ENCODE results near the gene RRM1.
"Not testable (repeated sequence)": the region's sequence is repeated elsewhere in the genome, so short reads cannot be mapped to it uniquely, and the experiment has no call there.

The RRM1 gene

GRCh38 chr11:4084406-4085125 is 10.0 kb upstream of the RRM1 start:
- DNase-seq, result no peak

DNA sequence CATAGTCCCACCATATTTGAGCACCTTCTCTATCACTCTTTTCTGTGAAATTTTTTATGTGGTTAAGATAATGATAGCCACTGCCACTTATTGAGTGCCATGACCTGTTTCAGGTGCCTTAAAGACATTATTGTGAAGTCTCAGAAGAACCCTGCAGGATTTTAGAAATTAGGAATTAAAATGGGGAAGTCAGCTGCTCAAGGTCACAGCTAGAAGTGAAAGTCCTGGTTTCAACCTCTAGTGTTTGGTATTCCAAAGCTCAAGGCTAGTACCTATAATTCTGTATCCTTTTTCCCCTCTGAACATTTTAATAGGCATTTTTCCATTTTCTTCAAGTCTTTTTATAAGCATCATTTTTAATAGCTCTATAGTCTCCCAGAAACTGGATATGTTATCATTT is 9.0 kb upstream of the RRM1 start:
- DNase-seq, result no peak

DNA sequence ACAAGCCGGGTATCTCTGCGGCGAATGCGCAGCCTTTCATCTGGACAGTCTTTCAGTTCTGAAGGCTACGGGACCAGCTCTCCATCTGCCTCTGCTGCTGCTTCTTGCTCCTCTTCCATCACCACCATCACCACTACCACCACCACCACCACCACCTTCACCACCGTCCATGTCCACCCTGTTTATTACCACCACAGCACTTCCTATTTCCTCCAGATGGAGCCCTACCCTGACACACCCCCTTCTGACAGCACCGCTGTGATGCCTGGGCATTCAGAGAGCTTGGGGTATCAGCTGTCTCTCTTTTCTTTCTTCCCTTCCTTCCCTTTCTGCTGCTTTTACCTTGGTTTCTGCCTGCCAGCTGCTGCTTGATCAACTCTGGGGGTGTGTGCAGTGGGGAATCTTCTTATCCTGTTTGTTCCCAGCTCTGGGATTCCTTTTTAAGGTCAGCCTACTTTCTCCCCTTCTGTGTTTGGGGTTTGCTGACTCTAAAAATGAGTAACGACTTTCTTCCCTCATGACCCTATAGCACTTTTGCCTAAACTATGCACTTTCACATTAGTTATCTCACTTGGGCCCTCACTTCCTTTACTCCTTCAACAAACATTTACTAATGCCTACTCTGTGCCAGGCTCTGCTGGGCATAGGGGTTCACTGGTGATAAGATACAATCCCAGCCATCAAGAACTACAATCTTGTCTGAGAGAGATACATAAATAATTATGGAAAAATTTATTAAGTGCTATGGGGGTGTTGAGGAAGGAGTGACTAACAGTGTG is 7.8 kb upstream of the RRM1 start:
- DNase-seq, result no peak

GRCh38 chr11:4087551-4087950 is 7.0 kb upstream of the RRM1 start:
- DNase-seq, result no peak

DNA sequence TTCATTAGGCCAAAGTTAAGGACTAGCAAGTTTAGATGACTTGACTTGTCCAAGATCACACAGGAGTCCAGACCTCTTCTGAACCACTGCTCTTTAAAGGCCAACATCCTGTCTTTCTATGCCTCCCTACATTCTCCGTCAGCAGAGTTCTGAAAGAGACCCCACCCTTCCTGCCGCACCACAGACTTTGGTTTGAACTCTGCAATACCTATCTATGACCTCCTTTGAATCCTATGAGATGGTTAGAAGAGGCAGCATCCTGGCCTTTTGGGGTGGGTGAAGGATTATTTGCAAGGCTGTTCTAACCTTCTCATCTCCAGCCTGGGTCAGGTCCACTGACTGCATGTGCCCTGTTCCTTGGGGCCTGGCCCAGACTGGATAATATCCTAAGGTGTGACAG is 4.3 kb upstream of the RRM1 start:
- no peak for DNase-seq

- DNase-seq, result no peak
These were observed 2.6 kb upstream of the RRM1 start for GRCh38 chr11:4092026-4092425.

DNA sequence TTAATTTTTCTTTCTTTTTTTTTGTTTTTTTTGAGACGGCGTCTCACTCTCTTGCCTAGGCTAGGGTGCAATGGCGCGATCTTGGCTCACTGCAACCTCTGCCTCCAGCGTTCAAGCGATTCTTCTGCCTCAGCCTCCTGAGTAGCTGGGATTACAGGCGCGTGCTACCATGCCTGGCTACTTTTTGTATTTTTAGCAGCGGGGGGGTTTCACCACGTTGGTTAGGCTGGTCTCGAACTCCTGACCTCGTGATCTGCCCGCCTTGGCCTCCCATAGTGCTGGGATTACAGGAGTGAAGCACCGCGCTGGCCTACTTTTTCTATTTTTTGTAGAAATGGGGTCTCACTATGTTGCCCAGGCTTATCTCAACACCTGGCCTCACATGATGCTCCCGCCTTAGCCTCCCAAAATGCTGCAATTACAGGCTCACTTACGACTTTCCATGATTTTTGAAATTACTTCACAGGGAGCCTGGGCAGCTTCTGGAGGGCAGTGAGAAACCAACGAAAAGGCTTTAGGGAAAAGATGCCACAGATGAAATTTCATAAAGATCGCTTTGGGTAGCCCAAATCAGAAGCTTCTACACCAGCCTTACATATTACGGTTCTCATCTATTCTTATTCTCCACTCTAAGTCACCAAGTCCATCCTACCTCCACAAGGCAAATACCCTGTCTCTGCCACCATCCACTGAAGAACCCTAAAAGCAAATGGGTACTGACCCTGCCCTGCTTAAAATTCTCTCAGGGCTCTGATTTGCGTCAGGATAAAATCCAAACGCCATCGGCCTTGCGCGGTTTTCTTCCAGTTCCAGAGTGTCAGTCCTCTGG is 866 bp upstream of the RRM1 start:
- DNase-seq, result no peak

GRCh38 chr11:4095509-4096230 is 1.1 kb downstream of the RRM1 start:
- no peak for DNase-seq

DNA sequence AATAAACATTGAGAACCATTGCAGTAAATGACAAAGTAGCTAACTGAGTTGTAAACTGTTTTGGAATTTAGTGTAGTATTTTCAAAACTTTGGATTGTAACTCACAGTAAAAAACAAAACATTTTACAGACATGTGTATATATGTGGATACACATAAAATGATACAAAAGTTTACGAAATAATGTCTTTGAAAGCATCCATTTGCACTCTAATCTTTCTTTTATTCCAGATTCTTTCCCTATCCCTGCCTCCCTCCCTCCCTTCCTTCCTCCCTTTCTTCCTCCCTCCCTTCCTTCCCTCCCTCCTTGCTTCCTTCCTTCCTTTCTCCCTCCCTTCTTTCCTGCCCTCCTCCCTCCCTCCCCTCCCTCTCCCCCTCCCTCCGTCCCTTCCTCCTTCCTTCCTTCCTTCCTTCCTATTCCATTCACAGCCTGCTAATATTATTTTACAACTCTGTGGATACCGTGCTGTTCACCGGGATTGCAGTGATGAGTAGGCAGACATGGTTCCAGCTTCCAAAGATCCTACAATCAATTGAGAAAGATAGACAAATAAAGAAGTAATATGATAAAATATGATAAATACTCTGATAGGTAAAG is 3.5 kb downstream of the RRM1 start:
- no peak for DNase-seq

- DNase-seq, result no peak
These were observed 8.1 kb downstream of the RRM1 start for GRCh38 chr11:4102711-4103110.

DNA sequence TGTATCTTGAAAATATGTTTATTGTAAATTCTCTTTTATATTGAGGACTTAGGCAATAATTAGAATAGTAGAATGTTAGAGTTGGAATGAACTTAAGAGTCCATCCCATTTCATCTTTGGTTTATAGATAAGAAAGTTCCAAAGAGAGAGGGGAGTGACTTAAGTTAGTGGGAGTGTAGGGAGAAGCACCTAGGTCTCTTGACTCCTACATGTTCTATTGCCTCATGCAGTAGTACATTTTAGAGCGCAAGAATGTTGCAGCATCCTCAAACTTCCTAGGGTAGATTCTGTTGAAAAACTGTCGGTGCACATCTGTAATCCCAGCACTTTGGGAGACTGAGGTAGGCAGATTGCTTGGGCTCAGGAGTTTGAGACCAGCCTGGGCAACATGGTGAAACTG is 8.7 kb downstream of the RRM1 start:
- DNase-seq, result no peak

GRCh38 chr11:4105916-4106315 is 11.3 kb downstream of the RRM1 start:
- no peak for DNase-seq

- no peak for DNase-seq
These were observed 17.2 kb downstream of the RRM1 start for GRCh38 chr11:4111834-4112233.

DNA sequence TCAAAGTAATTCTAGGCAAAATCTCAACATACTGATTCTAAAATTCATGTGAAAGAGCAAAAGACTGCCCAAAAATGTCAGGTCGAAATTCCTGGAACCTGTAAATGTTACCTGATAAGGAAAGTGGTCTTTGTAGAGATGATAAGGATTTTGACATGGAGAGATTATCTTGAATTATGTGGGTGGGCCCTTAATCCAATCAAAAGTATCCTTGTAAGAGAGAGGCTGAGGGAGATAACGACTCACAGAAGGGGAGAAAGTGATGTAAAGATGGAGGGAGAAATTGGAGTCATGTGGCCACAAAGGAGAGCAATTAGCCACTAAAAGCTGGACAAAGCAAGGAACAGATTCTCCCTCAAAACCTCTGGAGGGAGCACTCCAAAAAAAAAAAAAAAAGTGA is 20.5 kb downstream of the RRM1 start:
- DNase-seq, result no peak

DNA sequence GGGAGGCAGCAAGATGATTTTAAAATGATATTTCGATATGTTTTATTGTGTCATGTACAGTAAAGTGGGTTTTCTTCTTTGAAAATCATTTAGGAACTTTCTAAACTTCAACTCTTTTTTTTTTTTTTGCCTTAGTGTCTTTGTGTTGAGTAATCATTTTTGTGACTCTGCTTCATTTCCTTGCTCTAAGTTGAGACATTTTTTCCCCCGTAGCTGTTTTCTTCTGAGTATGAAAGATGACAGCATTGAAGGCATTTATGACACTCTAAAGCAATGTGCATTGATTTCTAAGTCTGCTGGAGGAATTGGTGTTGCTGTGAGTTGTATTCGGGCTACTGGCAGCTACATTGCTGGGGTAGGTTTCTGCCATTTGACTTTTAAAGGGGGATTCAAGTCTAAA is 23.5 kb downstream of the RRM1 start:
- DNase-seq, result no peak

- DNase-seq, result no peak
These were observed 28.6 kb downstream of the RRM1 start for GRCh38 chr11:4123218-4123617.

DNA sequence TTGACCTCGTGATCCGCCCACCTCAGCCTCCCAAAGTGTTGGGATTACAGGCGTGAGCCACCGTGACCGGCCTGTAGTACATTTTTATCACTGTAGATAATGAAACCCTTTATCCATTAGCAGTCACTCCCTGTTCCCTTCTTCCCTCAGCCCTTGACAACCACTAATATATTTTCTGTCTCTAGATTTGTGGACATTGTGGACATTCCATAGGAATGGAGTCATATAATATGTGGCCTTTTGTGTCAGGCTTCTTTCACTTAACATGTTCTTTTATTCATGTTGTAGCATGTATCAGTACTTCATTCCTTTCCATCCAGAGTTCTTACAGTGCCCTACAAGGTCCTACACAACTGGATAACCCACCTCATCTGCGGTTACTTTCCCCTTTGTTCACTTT is 30.5 kb downstream of the RRM1 start:
- no peak for DNase-seq

- no peak for DNase-seq
These were observed 32.8 kb downstream of the RRM1 start for GRCh38 chr11:4127357-4127756.

DNA sequence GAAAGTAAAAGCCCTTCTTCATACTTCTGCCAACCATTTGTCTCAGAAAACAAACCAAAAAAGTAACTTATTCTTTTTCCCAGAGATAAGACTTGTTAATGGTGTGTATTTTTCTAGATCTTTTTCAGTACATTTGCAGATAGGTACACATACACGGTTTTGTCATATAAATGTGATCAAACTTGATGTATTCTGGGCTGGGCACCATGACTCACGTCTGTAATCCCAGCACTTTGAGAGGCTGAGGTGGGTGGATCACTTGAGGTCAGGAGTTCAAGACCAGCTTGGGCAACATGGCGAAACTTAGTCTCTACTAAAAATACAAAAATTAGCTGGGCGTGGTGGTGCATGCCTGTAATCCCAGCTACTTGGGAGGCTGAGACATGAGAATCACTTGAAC is 35.6 kb downstream of the RRM1 start:
- not testable (repeated sequence) for DNase-seq

DNA sequence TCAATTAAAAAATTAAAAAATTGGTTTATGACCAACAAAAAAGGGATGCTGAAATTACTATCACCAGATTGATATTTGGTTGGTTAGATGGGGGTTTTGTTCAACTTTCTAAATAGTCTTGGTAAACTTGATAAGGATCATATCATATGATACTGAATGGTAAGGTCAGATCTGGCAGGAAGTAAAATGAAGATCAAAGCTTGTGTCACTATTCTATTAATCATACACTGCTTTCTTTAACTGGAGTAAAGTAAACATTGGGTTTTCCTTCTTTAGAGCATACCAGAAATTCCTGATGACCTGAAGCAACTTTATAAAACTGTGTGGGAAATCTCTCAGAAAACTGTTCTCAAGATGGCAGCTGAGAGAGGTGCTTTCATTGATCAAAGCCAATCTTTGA is 40.2 kb downstream of the RRM1 start:
- DNase-seq, result no peak

- no peak for DNase-seq
These were observed 43.9 kb downstream of the RRM1 start for GRCh38 chr11:4138497-4138896.

DNA sequence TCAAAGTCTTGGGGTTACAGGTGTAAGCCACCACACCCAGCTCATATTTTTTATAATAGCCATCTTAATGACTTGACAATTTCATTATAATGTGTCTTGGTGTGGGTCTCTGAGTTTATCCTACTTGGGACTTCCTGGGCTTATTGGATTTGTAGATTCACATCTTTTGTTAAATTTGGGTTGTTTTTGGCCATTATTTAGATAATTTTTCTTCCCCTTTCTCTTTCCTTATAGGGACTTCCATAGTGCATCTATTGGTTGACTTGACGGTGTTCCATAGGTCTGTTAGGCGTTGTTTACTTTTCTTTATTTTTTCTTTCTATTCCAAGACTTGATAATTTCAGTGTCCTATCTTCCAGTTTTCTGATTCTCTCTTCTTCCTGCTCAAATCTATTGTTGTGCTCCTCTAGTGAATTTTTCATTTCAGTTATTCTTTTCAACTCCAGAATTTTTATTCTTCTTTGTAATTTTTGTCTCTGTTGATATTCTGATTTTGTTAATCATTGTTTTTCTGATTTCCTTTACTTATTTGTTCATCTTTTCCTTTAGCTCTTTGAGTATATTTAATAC is 45.6 kb downstream of the RRM1 start:
- no peak for DNase-seq

Measured in NCI-H748 treated with DMSO at 0.1 percent for 48 hours (cell line).